KBM-7 (cell line): ENCODE results near the gene CST6.
A peak's percentile ranks its signal among the peaks of the same experiment; 100 is the strongest.
"Not testable (repeated sequence)": the region's sequence is repeated elsewhere in the genome, so short reads cannot be mapped to it uniquely, and the experiment has no call there.

ENCODE experiments used
- DNase-seq: peaks from one replicate; pipeline ENCODE4 v3.0.0-alpha.2; 2015
- in situ Hi-C: fragments of 300-500 bp; cut with MboI; formaldehyde crosslinking; loops from 2 replicates; pipeline ENCODE4 v1.14.3; 2020; ENCODE audit warnings: low sequenced_read_pairs, low pct_unique_long_range_greater_than_20kb, mixed read lengths

CST6 gene

DNA sequence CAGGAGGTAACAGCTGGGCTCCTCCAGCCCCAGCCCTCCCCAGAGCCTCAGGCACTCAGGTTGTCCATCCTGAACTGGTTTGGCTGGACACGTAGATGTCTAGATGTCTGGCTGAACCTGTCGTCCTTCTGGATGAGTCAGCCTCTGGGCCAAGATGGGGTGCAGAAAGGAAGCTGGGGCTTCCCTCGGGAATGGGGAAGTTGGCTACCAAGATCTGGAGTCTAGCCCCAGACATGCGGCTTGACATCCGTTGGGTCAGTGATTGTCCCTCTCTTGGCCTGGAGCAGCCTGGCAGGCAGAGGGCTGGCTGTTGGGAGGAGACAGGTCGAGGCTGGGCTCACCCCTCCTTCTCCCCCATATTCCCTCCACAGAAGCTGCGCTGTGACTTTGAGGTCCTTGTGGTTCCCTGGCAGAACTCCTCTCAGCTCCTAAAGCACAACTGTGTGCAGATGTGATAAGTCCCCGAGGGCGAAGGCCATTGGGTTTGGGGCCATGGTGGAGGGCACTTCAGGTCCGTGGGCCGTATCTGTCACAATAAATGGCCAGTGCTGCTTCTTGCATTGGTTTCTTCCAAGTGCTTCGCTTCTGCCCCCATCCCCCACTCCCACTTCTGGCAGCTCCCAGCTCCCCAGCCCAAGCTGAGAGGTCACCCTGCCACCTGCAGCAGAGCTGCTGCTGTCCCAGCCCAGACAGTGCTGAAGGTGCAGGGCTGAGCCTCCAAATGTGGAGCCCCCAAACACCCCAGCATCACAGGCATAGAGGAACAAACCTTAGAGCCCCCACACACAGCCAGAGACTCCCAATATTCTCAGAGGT lies 1.3 kb downstream of the CST6 start:
- in situ Hi-C loops: no loop called here

DNA sequence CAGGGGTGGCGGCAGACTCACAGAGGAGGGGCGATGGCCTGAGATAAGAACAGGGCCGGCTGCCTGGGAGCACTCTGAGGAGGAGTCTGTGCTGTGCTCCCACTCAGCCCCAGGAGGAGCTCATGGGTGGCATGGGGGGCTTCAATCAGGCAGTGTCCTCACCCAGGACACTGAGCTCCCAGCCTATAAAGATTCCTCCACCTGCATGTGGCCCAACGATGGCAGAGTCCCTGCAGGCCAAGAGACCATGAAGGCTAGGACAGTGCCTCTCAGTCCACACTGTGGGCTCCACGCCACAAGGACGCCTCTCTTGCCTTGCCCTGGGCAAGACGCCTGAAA lies 1.9 kb downstream of the CST6 start:
- in situ Hi-C loops: no loop called here
- no peak for DNase-seq

More for the DNA sequence above, 1.3 kb downstream of the CST6 start:
- no peak for DNase-seq

DNA sequence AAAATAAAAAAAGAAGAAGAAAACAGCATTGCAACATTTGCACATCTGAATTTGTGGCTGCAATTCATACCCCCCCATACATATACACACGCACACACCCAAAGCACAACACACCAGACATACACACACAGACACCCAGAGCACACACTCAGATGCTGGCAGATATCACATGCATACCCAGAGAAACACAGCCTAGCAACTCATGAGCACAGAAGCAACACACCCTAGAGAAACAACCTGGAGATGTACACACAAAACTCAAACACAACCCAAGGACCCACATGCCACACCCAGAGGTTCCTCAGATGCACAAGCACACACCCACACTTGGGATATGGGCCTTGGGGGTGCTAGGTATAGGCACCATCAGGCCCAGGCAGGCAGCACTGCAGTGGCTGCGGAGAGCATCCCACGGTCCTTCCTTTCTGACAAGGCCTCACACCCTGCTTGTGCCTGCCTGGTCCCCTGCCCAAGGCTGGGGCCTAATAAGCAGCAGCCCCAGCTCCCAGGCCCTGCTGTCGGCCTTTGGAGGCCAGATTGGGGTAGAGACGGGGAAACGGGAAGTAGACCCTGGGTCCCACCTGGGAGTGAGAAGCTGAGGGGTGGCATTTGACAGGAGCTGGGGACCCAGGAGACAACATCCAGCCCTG lies 3.1 kb downstream of the CST6 start:
- DNase-seq: no peak
- in situ Hi-C loops: no loop called here

DNA sequence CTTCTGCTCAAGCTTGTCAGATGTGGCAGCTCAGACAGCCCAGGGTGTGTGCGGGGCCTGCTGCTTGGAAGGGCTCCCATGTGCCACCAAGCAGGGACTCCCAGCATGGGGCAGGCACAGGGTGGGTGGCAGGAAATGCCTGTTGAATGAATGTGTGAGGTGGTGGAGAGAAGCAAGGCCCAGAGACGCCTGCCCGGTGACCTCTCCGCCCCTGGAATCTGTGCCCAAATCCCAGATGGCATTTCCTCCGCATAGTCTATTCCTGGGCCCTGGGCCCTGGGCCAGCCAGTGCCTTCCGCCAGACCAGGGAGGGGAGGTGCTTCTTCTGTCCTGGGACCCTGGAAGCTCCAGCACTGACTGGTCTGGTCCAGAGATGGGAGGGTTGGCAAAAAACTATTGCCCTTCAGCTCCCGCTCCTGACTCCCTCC lies 3.7 kb downstream of the CST6 start:
- no peak for DNase-seq

DNA sequence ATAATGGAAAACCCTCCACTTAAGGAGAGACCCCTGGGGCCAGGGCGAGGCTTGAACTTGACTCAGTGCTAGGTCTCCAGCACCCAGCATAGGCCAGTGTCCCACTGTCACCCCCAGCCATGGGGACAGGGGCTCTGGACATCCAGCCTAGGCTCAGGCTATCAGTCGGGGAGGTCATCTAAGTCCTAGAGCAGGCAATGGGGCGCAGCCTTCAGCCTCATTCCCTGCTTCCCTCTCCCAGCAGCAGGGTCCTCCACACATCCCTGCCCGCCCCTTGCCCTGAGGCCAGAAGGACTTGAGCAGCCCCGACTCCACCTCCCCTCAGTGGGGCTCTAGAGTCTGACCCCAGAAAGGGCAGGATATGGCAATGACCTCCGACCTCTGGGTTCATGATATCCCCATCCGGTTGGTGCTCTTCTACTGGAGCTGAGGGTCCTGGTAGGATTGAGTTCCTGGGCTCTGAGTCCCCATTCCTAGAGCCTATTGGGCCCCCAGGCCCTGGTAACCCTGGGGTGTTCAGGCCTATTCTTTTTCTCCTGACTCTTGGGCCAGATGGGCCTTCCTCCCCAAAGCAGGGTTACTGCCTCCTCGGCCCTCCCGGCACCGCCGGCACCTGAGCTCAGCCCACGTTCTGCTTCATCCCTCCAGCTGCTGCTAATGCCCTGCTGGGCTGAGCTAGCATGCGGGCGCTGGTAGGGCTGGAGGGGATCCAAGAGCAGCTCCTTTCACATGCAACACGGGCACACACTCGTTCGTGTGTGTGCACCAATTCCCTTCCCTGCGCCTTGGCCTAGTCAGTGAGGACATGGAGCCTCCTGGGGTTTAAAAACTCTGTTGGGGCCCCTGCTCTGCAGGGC lies 4.4 kb downstream of the CST6 start:
- in situ Hi-C loops: no loop called here
- no peak for DNase-seq

More for the DNA sequence above, 3.7 kb downstream of the CST6 start:
- in situ Hi-C loops: no loop called here

DNA sequence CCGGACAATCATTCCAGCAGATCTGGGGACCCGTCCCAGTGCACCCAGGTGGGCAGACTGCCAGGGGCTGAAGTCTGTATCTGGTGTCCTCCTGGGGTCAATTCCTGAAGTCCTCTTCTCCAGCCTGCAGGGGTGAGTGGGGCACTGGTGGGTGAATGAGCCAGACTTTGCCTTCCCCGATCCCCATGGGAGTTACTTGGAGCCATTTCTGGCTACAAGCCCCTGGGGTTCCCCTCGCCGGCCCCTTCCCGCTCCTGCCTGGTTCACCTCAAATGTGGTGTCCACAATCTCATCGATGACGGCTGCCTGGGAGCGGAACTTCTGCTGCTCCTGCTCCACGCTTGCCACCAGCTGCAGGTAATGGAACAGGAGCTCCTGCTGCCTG lies 5.0 kb downstream of the CST6 start:
- no peak for DNase-seq
- in situ Hi-C loops: no loop called here

DNA sequence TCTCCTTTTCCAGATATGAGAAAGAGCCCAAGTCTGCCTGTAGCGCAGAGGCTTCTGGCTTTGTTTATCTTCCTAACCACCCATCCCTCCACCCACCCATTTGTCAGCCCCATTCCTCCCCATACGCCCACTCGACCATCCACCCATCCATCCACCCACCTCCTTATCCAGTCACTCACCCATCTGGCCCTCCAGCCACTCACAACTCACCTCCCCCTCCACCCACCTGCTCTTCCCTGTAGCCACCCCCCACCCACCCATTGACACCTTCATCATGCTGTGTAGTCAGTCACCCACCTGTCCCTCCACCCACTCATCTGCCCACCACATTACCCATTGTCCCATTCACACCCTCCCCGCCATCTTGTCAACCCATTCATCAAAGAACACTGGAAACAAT lies 5.5 kb downstream of the CST6 start:
- in situ Hi-C loops: no loop called here
- no peak for DNase-seq

DNA sequence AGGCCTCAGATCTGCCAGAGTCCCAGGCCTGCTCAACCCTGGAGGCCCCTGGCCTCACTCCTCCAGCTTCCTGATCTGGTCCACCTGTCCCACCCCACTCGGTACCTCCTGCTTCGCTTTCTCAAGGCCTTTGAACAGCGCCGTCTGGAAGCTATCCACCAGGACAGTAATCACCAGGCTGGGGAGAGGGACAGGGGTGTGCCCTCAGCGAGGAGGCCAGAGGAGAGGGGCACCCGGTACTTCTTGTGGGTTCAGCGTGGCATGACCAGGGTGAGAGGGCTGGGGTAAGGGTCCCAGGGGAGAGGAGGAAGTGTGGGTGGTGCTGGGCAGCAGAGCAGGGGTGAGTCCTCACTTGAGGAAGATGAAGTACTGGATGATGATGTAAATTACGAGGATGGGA lies 8.4 kb downstream of the CST6 start:
- in situ Hi-C loops: no loop called here
- DNase-seq: no peak

DNA sequence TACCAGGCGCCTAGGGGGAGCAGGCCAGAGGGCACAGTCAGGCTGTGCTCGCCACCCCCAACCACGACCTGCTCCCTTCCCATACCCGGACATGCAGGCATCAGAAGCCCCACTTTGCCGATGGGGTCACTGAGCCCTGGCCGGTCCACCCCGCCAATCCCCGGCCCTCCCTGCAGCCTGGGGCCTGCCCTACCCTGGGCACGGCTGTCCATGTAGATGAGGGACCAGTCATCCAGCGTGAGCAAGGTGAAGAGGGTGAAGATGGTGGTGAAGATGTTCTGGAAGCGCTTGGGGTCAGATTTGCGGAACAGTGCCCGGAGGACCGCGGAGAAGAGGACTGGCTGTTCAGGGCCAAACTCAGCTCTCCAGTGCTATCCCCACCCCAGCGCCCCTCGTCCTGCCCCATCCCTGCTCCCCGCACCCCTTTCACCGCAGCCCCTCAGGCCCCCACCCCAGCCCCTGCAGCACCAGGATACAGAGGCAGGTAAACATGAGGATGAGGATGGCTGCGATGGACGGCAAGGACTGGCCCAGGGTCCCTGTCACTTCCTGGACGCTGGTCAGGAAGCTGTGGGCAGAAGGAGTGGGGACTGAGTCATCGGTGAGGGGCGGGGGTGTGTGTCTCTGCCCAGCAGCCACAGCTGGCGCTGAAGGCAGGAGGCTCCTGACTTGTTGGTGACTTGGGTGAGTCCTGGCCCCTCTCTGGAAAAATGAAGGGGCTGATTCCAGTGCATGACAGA lies 9.0 kb downstream of the CST6 start:
- peak; percentile 49 for DNase-seq
- in situ Hi-C loops: no loop called here

DNA sequence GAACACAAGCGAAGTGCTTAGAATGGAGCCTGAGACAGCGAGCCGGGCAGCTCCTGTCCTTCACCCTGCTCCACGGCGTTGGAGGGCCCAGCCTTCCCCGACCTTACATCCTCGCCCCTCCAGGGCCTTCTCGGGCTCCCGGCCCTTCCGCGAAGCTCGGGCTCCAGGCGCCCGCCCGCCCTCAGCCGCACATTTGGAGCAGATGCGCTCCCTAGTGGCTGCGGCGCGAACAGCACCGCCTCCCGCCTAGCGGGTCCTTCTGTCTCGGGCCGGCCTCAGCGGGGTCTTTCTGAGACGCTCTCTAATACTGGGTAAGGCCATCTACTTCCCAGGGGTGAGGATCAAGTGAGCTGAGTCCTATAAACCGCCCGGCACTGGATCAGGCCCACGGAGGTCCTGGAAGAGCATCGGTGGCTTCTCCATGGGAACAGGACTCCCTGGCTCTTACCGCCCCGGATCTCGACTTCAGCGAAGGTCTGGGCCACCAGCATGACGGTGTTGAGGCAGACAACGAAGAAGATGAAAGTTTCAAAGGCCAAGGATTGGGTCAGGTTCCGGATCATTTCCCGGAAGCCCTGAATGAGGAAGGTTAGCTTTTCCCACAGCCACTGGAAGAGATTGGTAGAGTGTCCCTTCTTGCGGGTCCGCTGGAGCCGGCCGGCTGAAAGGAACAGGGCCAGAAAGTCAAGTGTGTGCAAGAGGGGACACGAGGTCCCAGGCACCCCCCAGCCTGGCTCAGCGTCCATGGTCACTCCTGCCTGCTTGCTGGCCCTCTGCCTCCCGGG lies 10.8 kb downstream of the CST6 start:
- DNase-seq: peak; percentile 79
- in situ Hi-C loops: no loop called here

DNA sequence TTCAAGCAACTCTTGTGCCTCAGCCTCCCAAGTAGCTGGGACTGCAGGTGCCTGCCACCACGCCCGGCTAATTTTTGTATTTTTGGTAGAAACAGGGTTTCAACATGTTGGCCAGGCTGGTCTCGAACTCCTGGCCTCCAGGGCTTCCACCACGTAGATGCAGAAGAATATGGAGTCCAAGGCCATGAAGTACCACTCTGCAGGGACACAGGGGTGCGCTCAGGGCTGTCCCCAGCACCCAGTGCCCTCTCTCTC lies 11.3 kb downstream of the CST6 start:
- in situ Hi-C loops, DNase-seq: not testable (repeated sequence)

DNA sequence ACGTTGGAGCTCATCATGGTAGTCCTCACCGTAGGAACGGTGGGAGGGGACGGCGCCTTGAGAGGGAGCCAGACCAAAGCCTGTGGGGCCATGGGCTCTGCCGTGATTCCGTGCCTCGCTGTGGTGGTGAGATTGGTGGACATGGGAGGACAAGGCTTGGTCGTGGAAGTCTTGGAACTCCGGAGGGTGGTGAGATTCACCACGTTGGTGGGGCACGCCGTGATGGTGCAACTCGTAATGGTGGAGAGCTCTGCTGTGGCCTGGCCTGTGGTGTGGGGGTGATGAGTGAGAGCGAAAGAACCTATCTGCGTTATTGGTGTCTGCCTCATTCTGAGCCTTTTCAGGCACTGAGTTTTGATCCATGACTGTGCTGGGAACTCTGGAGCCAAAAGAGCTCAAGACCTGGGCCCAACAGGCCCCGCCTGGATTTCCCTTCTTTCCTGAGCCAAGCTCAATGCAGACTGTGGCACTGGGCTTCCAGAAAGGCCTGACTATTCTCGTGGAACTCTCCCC lies 14.3 kb downstream of the CST6 start, which contains the start of gene CATSPER1:
Gene CATSPER1, minus strand, starts transcription at position 463 of the 513 bp plus-strand sequence. Its CDS starts 100 bp downstream, at position 363.
- in situ Hi-C loops: no loop called here
- no peak for DNase-seq

DNA sequence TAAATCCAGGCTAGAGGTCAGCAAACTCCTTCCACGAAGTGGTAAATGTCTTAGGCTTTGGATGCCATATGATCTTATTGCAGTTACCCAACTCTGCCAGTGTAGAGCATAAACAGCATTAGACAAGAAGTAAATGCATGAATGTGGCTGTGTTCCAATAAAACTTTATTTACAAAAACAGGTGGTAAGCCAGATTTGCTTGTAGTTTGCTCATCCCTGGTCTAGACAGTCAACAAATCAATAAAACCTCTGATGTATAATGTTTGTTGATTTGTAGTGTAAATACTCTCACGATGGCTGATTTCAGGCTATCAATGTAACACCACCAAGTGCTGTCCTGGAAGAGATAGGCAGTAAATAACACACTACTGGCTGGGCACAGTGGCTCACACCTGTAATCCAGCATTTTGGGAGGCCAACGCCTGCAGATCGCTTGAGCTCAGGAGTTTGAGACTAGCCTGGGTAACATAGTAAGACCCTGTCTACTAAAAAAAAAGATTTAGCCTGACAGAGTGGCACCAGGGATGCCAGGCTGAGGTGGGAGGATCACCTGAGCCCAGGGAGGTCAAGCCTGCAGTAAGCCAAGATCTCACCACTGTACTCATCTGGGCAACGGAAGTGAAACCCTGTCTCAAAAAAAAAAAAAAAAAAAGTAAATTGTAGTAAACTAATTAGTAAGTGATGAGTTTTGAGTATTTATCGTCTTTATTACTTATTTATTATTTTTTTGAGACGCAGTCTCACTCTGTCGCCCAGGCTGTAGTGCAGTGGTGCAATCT lies 21.3 kb downstream of the CST6 start:
- in situ Hi-C loops: no loop called here
- no peak for DNase-seq

DNA sequence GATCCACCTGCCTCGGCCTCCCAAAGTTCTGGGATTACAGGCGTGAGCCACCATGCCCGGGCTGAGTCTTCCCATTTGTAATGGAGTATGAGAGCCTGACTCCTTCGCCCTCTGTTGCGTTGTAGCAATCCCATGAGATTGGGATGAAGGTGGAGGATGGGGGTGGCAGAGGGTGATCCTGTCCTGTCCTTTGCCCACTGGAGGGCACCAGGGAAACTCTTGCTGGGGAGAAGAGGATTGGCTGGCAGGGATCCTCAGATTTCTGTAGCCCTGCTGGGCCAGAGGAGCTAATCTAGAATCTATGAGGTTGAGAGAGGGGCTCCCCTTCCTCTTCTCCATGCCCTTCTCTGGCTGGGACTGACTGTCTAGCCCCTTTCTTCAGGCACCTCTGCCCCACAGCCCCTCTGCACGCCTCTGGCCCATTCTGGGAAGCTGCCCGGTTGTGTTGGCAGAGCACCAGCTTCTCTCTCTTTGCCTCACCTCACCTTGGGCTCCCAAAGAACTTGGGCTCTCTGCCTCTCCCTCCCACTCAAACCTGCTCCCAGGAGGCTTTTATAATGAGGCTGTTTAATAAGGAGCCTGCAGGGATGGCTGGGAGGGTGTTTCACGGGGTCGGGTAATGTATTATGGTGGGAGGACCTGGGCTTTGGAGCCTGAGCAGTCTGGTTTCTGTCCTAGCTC lies 24.0 kb downstream of the CST6 start:
- no peak for DNase-seq

DNA sequence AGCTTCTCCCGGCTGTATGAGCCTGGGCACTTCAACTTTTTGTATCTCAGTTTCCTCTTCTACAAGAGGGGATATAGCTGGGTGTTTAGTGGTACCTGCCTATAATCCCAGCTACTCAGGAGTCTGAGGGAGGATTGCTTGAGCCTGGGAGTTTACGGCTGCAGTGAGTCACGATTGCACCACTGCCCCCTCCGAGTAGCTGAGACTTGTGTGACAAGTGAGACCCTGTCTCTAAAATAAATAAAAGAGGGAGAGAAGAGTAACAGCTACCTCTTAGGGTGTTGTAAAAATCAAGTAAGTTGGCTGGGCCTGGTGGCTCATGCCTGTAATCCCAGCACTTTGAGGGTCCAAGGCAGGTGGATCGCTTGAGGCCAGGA lies 24.5 kb downstream of the CST6 start:
- in situ Hi-C loops: no loop called here
- DNase-seq: no peak

More for the DNA sequence above, 24.0 kb downstream of the CST6 start:
- in situ Hi-C loops: no loop called here

DNA sequence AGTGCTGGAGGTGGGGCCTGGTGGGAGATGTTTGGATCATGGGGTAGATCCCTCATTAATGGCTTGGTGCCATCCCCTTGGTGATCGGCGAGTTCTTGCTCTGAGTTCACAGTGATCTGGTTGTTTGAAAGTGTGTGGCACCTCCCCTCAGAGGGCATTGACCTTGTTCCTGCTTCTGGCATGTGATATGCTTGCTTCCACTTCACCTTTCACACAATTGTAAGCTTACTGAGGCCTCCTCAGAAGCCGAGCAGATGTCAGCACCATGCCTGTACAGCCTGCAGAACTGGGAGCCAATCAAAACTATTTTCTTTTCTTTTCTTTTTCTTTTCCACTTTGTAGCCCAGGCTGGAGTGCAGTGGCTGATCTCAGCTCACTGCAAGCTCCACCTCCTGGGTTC lies 25.5 kb downstream of the CST6 start:
- in situ Hi-C loops: no loop called here

DNA sequence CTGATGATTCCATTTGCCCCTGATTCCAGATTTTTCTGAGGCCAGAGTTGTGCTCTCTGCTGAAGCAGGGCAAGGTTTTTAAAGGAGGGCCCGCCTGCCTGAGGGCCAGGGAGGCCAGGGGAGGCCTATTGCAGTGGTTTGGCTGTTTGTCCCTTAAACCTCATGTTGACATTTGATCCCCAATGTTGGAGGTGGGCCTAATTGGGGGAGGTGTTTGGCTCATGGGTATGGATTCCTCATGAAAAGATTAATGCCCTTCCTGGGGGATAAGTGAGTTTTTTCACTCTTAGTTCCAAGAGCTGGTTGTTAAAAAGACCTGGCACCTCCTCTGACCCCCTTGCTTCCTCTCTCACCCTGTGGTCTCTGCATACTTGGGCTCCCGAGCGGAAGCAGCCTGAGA lies 28.0 kb downstream of the CST6 start:
- in situ Hi-C loops: no loop called here
- no peak for DNase-seq

More for the DNA sequence above, 25.5 kb downstream of the CST6 start:
- no peak for DNase-seq
